ENCODE data around the gene GALM. TPM values are rescaled to one million over a fixed set of nuclear protein-coding genes. Genes with fewer than 3 reads are reported as not detected.

GALM gene
- total and polyA plus RNA-seq, 2 of the 8 experiments (the other 6 are each of a cell fraction or from before 2014, with no cell fraction given) = 9.9 to 13.1 TPM

DNA sequence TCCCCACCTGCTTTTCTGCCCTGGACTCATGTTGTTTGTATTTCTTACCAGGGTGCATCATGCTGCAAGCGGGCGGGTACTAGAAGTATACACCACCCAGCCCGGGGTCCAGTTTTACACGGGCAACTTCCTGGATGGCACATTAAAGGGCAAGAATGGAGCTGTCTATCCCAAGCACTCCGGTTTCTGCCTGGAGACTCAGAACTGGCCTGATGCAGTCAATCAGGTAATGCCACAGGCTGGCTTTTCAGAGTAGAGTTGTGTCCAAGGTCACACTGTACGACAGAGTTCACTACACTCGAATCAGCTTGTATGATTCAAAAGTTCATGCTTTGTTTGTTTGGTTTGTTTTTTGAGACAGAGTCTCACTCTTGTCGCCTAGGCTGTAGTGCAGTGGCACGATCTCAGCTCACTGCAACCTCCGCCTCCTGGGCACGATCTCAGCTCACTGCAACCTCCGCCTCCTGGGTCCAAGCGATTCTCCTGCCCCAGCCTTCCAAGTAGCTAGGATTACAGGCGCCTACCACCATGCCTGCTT is 65.8 kb downstream of the GALM start:
- Histone ChIP-seq H4K8ac (ENCODE audit: extremely low read depth, insufficient read depth, low read length) (no peak overlapping the region), H3K79me2 (ENCODE audit: control insufficient read depth in 1 of 2, insufficient read depth in 2 of 2, low read length in 2 of 2) (no peaks in the 10 kb centered on the region), H3K27me3 (replicated peaks in 1 of 4; ENCODE audit: control insufficient read depth in 3 of 4, extremely low read depth in 1 of 4, insufficient read depth in 3 of 4, low read length in 3 of 4) (no peaks in the 10 kb centered on the region), H2BK15ac (ENCODE audit: low read length) (no peak overlapping the region), H3K4ac (replicated peaks; ENCODE audit: insufficient read length, low read depth, low read length) (no peak overlapping the region), H2AFZ (ENCODE audit: low read length) (no peak overlapping the region), H3K9me3 (ENCODE audit: insufficient read depth in 2 of 2, low read depth in 1 of 2, low read length in 1 of 2) (no peaks in the 10 kb centered on the region), H3K14ac (ENCODE audit: insufficient read length) (no peak overlapping the region), H4K91ac (replicated peaks; ENCODE audit: insufficient read length, low read length) (no peak overlapping the region), H3K23ac (ENCODE audit: insufficient read length) (no peak overlapping the region), H4K20me1 (replicated peaks in 1 of 2; ENCODE audit: control insufficient read depth in 1 of 2, insufficient read depth in 2 of 2, low read length in 2 of 2) (no peaks in the 10 kb centered on the region), H2AK5ac (ENCODE audit: low read depth, low read length) (no peak overlapping the region), H3K23me2 (ENCODE audit: low read depth, low read length) (no peaks in the 10 kb centered on the region), H3K4me3 (ENCODE audit: extremely low read depth in 1 of 4, insufficient read depth in 2 of 4, low read depth in 3 of 4, low read length in 4 of 4) (no peak overlapping the region), H3K4me2 (ENCODE audit: insufficient read depth in 1 of 2, low read depth in 2 of 2, low read length in 2 of 2) (no peak overlapping the region), H3K27ac (ENCODE audit: low read depth, low read length) (no peak overlapping the region), H3K9ac (replicated peaks in 1 of 4; ENCODE audit: extremely low read depth in 1 of 4, low read depth in 3 of 4, low read length in 3 of 4) (no peak overlapping the region), H2BK5ac (ENCODE audit: low read depth, low read length) (no peak overlapping the region), H3K4me1 (replicated peaks in 1 of 4; ENCODE audit: control insufficient read depth in 3 of 4, insufficient read depth in 4 of 4, low read length in 3 of 4) (no peaks in the 10 kb centered on the region), H2BK20ac (ENCODE audit: low read length) (no peak overlapping the region), H4K5ac (ENCODE audit: insufficient read length, low read depth, low read length) (no peak overlapping the region), H3K18ac (ENCODE audit: extremely low read depth, low read length) (no peak overlapping the region), H3K79me1 (ENCODE audit: low read depth, low read length) (no peaks in the 10 kb centered on the region), H2BK120ac (replicated peaks; ENCODE audit: low read depth, low read length) (no peak overlapping the region), H2BK12ac (ENCODE audit: low read depth, low read length) (no peak overlapping the region), H3K36me3 (ENCODE audit: control insufficient read depth in 2 of 4, insufficient read depth in 4 of 4, low read length in 3 of 4) (peaks cover 0 to 9% (median 0%) of the 10 kb centered on the region in 4 experiments; a peak in 3 of 8 replicates), H3K56ac (replicated peaks; ENCODE audit: insufficient read length, low read depth, low read length) (no peak overlapping the region)
- TF ChIP-seq NANOG (IDR thresholded peaks at IDR 0.05; ENCODE audit: insufficient read depth, low read depth, low read length, poor library complexity, severe bottlenecking) = no peak
- TF ChIP-seq, protein P1, sequence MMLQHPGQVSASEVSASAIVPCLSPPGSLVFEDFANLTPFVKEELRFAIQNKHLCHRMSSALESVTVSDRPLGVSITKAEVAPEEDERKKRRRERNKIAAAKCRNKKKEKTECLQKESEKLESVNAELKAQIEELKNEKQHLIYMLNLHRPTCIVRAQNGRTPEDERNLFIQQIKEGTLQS (IDR thresholded peaks at IDR 0.05; ENCODE audit: insufficient read depth, low read depth, low read length) = no peak
- no peak for TF ChIP-seq TBP (IDR thresholded peaks at IDR 0.05; ENCODE audit: low read depth, low read length)
- no peak for TF ChIP-seq CBX5 (IDR thresholded peaks at IDR 0.05; ENCODE audit: low read depth, low read length)
- no peak for TF ChIP-seq RAD21 (IDR thresholded peaks at IDR 0.05 in 1 of 2, conservative IDR thresholded peaks at IDR 0.05 in 1 of 2; ENCODE audit: low read depth in 2 of 2, low read length in 2 of 2)
- no peak for TF ChIP-seq CBX8 (IDR thresholded peaks at IDR 0.05; ENCODE audit: borderline replicate concordance, low read depth, low read length)
- TF ChIP-seq, protein P2, sequence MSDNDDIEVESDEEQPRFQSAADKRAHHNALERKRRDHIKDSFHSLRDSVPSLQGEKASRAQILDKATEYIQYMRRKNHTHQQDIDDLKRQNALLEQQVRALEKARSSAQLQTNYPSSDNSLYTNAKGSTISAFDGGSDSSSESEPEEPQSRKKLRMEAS (IDR thresholded peaks at IDR 0.05) = no peak
- CTCF ChIA-PET (ENCODE audit: partially characterized antibody) = interaction anchor here (0.6 to 7.8 kb wide), 12 partner anchors 9 to 474 kb away, joined by 3 to 56 read pairs (median 3); no protein-coding TSS in a partner anchor
- FAIRE-seq = no peak
- POLR2A ChIA-PET (ENCODE audit: partially characterized antibody) = interaction anchor here (0.6 to 24.3 kb wide), 4 partner anchors 17 to 130 kb away, joined by 3 to 486 read pairs (median 3); partner anchors contain the start of gene SRSF7
- 91% methylated on average over 14 of the region's 14 CpGs; no CpG with 5 or more reads in 1 of the 2 experiments for WGBS, 2 experiments (ENCODE audit: extremely low coverage in 1 of 2, insufficient coverage in 1 of 2, insufficient read length in 1 of 2, insufficient replicate concordance in 2 of 2, low coverage in 1 of 2, low lambda C conversion rate in 2 of 2, missing lambda C conversion rate in 1 of 2)
- DNase-seq (ENCODE audit: low read depth in 1 of 2, low spot score in 2 of 2) = no peak
